Kidney capillary endothelial cell (primary cell): ENCODE measurements around the gene LPCAT1.
"Not testable (repeated sequence)": the region's sequence is repeated elsewhere in the genome, so short reads cannot be mapped to it uniquely, and the experiment has no call there.

ENCODE experiments used
- DNase-seq: peaks from one replicate; pipeline ENCODE4 v3.0.0-alpha.2; 2018; ENCODE audit warnings: low spot score

LPCAT1 gene, protein sequence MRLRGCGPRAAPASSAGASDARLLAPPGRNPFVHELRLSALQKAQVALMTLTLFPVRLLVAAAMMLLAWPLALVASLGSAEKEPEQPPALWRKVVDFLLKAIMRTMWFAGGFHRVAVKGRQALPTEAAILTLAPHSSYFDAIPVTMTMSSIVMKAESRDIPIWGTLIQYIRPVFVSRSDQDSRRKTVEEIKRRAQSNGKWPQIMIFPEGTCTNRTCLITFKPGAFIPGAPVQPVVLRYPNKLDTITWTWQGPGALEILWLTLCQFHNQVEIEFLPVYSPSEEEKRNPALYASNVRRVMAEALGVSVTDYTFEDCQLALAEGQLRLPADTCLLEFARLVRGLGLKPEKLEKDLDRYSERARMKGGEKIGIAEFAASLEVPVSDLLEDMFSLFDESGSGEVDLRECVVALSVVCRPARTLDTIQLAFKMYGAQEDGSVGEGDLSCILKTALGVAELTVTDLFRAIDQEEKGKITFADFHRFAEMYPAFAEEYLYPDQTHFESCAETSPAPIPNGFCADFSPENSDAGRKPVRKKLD

DNA sequence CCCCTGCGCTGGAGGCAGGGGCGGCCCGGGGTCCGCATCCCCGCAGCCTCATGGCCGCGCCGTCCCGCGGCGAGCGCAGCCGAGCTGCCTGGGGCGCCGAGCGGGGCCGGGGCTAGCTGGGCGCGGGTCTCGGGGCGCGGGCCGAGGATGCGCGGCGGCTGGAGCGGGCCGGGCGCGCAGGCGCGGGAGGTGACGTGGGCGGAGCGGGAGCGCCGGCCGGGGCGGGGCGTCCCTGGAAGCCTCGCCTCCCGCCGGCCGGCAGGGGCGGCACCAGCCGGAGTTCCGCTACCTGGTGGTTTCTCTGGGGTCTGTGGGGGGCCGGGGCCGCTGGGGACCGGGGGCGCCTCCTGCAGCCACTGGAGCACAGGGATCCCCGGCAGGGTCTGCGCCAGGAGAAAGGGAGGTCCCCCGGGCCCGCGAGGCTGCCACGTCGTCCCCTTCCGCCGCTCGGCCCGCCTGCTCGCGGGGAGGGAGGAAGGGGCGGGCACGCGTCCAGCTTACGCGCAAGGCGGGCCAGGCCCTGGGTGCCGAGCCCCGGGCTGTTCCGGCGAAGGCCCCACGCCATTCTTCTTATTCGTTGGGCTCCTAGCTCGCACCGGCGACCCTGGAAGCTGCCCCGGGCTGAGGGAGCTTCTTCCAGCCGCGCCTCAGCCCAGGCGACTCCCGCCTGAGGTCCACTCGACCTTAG, at the start of gene LPCAT1:
TSS of gene LPCAT1 (minus strand) at position 168 of the 688 bp plus-strand sequence. CDS start at position 52, 116 bp downstream.
- peak; percentile 73 for DNase-seq

DNA sequence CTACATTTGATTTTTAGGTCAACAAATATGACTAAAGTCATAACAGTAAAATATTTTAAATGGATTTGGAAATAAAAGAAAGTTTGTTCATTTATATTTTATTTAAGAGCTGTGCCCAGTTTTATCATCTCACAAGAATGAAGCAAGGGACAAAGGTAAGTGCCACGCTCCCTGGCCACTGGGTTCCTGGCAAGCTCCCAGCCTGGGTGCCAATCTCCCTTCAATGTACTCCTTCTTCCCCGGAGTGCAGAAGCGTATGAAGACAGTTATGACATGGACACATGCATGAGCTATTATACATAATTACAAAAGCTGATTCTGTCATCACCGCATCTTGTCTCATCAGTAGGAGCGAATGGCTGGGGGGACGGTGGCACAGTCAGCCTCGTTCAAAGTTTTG, 48.1 kb upstream of the LPCAT1 start:
- not testable (repeated sequence) for DNase-seq

GRCh38 chr5:1570975-1571374, 47.2 kb upstream of the LPCAT1 start:
- DNase-seq: no peak

- DNase-seq: no peak
These were observed 44.6 kb upstream of the LPCAT1 start for GRCh38 chr5:1568201-1568979.

GRCh38 chr5:1567527-1568200, 43.9 kb upstream of the LPCAT1 start:
- not testable (repeated sequence) for DNase-seq

DNA sequence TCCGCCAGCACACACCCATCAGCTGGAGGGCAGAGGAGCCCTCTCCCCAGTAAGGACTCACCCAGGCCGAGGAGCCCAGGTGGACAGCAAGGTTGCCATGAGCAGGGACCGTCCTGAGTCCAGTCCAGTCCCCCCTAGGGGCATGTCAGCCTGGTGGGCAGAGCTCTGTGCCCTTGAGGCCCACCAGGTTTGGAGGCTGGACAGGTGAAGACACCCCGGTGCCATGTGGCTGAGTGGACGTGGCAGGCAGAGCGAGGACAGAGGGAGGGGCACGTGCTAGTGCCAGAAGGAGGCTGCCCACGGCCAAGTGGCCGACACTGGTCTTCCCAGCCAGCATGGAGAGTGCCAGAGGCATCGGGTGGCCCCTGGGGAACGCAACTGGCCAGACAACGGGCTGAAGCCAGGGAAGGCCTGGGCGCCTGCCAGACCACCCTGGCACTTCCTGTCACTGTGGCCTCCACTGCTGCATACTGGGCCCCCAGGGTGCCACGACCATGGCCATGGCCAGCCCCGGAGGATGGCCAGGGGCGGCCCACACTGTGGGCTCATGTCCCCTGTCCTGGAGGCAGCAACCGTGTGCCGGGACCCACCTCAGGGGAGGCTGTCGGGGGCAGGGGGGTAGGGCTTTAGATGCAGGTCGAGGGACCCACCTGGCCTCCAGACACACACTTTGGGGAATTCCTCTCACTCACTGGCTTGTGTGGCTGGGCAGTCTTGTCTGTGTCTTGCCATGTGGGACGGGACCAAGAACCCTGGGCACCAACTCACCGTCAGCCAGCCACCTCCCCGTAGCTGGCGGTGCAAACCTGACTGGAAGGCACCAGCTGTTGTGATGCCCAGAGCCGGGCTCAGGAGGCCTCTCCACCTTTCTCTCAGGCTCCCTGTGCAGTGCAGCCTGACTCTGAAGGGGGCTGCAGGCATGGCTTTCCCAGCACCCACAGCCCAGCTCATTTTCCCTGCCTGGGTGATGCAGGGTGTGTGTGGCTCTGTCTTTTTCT, 42.3 kb upstream of the LPCAT1 start:
- DNase-seq: no peak

- no peak for DNase-seq
These were observed 41.3 kb upstream of the LPCAT1 start for GRCh38 chr5:1564824-1565736.

GRCh38 chr5:1564182-1564748, 40.5 kb upstream of the LPCAT1 start:
- DNase-seq: peak; percentile 76

- no peak for DNase-seq
These were observed 39.9 kb upstream of the LPCAT1 start for GRCh38 chr5:1563617-1564181.

DNA sequence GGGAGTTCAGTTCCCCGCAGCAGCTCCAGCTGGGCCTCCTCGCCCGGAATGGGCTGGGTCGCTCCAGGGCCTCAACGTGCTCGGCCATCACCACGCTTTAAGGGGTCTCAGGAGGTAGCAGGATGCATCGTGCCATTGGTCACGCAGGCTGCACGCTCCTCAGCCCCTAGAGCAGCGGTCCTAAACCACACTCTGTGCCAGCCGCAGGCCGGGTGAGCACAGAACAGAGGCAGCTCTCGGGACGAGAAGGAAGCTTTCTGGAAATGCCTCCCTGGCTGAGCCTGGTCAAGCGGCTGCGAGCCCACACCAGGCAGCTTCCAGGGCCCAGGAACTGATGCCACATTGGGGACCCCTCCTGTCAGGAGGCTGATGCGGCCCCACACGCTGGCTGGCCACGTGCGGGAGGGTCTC, 39.3 kb upstream of the LPCAT1 start:
- no peak for DNase-seq

DNA sequence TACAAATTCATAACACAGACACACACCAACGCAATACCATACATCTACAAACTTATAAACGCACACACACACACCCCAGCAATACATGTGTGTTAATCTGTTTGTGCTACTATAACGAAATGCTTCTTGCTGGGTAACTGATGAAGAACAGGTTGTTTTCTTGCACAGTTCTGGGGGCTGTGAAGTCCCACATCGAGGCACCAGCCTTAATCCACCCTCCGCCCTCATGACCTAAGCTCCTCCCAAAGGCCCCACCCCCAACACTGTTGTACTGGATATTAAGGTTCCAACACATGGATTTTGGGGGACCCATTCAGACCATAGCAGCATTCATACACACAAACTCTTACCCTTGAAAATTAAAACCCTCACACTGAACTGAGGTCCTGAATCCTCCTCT, 38.8 kb upstream of the LPCAT1 start:
- DNase-seq: no peak

GRCh38 chr5:1561402-1561929, 37.7 kb upstream of the LPCAT1 start:
- DNase-seq: no peak

DNA sequence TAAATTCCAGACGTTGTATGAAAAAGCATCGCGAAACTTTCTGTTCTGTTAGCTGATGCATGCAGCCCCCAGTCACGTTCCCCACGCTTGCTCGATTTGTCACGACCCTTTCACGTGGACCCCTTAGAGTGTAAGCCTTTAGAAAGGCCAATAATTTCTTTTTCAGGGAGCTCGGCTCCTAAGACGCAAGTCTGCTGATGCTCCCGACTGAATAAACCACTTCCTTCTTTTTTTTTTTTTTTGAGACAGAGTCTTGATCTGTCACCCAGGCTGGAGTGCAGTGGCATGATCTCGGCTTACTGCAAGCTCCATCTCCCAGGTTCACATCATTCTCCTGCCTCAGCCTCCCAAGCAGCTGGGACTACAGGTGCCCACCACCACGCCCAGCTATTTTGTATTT, 36.7 kb upstream of the LPCAT1 start:
- not testable (repeated sequence) for DNase-seq

DNA sequence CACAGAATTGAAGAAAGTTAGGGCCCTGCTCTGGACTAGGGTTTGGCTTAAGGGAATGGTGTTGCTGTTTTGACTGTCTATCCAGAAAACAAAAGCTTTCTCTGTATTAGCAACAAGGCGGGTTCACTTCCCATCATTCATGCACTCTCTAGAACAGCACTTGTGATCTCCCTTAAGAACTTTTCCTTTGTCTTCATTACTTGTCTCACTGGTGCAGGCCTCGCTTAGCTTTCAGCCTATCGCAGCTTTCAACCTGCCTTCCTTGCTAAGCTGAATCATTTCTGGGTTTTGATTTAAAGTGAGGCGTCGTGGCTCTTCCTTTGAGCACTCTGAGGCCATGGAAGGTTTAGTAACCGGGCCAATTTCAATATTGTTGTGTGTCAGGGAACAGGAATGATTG, 35.2 kb upstream of the LPCAT1 start:
- no peak for DNase-seq

DNA sequence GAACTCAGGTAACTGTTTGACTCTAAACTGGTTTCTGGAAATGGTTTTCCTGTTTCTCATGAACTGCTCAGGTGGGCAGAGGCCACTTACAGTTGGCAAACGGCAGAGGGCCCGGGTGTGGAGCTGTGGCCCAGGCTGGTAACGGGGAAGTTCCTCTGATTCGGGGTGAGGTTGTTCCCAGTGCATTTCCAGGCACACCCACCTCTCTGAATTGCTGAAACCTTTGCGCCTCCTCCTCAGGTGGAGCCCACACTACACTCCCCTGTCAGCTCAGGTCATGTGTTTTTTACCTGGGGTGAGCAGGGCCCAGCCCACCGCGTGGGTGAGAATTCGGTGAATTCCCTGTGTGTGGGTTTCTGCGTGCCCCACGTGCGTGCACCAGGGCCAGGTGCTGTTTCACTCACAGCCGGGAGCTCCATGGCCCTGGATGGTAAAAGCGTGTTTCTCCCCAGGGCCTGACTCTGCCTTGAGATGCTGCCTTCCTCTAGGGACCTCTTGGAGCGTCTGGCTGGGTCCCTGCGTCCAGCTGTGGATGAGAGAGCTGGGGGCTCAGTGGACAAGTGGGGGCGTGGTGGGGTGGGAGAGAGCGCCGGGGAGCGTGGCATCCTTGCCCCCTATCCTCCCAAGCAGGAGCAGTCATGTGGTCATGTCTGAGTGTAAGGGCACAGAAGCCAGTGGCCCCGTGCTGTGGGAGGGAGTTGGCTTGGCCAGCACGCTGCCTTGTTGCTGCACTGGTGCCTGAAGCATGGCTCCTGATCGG, 33.5 kb upstream of the LPCAT1 start:
- DNase-seq: no peak

DNA sequence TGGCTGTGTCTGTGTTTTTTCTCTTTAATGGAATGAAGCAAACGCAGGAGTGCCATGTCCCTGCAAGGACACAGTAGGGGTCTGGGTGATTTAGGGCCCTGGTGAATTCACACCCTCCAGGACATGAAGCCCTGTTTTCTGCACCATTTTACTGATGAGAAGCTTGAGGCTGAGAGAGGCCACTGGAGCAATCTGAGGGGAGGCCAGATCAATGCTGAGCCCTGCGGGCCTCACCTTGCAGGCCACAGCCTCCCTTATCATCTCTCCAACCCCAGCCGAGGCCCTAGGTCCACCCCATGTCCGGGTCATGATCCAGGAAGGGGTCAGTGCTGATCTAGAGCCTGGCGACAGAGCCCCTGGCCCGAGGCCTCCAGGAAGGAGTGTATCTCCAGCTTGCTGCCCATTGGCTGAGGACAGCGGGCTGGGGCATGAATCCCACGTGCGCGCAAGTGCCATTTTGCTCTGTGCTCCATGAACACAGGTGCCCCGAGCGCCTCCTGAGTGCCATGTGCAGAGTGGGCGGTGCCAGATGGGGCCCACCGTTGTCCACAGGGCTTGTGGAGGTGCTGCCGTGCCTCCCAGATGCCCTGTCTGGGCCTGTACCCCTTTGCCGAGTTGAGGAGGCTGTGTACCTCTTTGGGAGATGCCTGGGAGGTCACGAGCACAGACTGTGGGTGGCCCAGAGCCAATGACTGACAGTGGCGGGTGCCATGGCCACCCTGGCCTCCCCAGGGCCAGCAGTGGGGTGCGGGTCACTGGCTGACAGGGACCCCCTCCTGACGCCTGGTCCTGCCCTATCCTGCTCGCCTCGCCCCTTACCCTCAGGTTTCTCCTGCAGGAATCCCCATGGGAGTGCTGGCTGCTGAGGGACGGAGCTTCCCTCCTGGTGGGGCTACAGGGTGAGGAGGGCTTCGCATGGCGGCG, 32.3 kb upstream of the LPCAT1 start:
- no peak for DNase-seq
